Measurements from ENCODE around the gene CYTIP.

CYTIP gene

DNA sequence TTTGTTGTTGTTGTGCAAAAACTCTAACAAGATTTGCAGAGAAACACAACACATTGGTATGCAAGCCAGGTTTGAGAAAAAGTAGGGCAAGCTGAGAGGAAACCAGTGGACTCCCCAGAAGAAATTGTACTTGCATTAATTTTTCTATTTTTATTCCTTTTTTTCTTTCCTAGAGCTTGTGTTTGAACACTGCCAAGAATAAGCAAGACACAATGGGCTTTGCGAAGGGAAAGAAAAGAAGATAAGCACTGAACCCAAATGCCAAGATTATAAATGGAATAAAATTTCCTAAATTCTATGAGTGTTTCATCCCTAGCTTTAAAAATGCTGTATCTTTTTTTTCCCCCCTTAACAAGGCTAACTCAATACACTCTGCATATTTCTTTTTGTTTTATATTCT, 17.0 kb upstream of the CYTIP start:
- no peak for FAIRE-seq

DNA sequence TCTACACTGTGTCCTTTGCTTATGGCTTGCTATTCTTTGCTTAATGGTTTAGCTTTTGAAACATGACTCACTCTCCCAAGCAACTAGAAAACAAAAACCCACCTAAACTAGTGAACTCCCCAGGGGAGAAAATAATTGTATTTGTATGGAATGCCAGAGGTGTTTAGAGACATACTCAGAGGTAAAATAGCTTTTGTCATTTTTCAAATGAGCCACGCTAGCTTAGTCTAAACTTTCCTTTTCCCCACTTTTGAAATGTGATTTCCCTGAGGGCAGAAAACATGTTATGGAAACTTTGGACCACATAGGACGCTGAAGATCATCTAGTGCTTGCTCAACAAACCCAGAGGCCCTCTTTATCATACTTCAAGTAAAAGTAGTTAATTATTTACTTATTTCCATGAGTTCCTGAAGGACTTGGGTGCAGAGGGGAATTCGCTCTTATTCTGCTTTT, 16.5 kb upstream of the CYTIP start:
- no peak for FAIRE-seq

DNA sequence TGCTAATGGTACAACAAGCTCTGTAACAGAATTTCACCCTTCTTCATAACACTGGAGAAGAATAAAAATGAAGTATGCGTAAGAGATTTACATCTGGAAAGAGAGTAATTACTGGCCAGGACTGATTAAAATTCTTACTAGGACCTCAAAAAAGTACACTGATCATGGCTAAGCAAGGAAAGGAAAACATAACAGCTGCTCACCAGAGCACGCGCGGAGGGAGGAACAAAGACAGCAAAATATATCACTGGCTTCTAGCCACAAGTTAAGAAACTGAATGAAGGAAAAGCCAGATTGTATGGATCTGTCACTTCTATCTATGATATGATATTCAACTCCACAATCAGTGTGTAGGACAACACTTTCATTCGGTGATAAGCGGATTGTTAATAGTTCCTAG, 15.6 kb upstream of the CYTIP start:
- FAIRE-seq, result no peak

GRCh38 chr2:157447741-157448140, 3.9 kb upstream of the CYTIP start:
- FAIRE-seq, result no peak

DNA sequence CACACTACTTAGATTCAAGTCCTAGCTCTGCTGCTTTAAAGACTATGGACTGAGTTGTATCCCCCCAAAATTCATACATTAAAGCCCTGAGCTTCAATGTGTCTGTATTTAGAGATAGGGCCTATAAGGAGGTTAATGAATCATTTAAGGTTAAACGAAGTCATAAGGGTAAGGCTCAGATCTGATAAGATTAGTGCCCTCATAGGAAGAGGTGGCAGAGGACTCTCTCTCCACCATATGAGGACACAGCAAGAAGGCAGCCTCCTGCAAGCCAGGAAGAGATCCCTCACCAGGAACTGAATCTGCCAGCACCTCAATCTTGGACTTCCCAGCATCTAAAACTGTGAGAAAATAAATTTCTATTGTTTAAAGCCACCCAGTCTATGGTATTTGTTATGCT, 3.1 kb upstream of the CYTIP start:
- FAIRE-seq, result no peak

DNA sequence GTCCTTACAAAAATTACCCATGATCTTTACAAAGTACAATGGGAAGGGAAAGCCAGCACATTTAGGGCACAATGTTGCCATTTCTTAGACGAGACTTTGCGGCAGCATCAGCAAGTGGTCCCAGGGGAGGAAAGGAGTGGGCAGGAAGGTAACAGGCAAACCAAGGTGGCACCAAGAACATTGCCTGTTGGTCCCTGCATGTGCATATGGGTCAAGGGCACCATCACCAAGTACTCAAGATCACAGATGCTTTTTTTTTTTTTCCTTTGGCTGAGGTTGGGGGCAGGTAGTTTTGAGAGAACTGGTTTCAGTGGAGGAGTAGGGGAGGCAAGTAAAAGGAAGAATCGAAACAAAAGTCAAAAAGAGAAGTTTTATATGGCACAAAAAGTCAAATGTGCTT, 752 bp upstream of the CYTIP start:
- FAIRE-seq, result no peak

DNA sequence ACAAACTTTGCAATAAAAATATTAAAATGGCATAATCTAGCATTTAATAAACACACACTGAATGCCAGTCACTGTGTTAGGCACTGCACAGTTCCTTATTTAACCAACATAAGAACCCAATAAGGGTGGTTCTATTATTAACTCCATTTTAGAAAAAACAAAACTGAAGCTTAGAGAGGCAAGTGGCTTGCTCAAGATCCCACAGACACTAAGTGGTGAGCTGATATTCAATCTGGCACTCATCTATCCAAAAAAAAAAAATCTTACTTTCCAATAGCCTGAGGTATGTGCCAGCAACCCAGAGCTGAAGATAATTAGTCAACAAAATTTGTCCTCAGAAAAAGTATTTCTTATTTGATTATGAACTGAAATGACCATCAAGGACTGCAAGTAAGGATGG, 799 bp downstream of the CYTIP start:
- FAIRE-seq, result no peak

DNA sequence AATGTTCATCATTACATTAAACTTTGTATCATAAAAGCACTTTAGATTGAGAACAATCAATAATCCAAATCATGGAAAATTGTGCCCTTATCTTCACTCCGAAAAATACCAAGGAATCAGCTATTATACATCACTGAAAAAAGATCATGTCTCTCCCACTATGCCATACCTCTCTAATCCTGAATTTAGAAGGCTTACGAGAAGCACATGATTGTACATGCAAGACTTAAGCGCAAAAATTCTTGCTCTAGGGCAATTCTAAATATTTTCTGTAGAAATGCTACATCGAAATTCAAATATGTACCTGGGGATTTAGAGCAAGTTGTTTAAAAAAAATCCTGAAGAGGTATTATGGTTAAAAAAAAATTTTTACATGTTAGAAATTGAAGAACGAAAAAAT, 1.3 kb downstream of the CYTIP start:
- no peak for FAIRE-seq

DNA sequence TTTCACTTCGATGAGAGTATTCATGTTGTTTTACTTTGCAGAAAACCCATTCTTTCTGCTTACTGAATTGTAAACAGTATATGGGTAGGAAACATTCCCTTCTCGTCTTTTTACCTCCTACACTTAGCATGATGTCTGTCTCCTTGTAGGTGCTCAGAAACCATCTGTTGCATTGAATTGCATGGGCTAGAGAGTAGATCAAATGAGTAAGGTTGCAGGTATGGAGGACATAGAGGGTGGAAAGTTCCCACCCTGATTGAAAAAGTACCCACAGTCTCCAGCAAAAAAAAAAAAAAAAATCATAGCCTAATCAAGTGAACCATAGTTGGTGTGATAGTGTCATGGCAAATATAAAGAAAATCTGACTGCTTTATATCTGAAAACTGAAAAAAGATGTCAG, 1.7 kb downstream of the CYTIP start:
- FAIRE-seq, result no peak

DNA sequence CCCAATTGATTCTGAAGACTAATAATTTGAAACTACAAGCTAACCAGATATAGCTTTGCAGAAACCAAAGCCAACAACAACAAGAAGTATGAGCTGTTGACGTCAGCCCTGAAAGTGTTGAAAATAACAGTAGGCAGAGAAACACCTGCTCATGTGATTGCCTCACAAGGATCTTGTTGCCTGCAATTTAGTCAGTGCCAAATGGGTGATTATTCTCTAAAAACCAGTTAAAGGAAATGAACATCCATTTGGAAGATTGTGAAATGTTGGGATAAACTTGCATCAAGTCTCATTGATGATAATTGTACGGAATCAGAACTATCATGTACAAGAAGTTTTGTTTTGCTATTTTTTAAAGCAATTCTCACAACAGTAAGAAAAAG, 2.8 kb downstream of the CYTIP start:
- FAIRE-seq, result no peak

- FAIRE-seq, result no peak
These were observed 3.4 kb downstream of the CYTIP start for GRCh38 chr2:157440404-157441071.

DNA sequence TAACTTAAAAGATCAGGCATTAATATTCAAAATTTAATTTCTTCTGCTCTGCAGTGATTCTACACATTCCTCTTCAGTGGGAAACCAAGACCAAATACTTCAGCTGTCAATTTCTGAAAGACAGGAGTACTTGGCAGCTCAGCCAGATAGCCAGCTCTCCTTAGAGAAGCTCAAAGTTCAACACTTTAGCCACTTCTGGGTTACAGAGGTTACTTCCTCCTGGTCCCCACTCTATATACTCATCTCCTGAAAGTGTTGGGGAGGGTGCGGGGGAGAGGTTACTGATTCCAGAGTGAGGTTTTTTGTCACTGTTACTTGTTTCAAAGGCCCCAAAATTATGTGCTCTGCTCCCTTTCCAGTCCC, 4.1 kb downstream of the CYTIP start:
- no peak for FAIRE-seq

- FAIRE-seq, result no peak
These were observed 4.7 kb downstream of the CYTIP start for GRCh38 chr2:157438863-157439823.

DNA sequence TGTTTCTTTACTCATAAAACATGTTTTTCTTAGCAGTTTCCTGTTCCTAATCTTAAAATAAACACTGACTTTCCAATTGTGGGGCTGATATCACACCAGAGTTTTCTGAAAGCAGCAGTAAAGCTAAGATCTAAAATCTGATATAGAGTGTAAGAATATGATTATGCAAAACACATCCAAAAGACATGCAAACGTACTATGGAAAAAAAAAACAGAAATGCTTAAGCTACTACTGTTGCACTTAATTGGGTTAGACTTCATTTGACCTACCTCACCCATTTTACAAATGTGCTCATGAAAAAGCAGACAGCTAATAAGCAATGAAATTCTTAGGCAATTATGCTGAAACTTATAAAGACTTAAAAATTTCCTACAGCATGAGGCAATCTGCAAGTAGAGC, 10.5 kb downstream of the CYTIP start:
- no peak for FAIRE-seq

DNA sequence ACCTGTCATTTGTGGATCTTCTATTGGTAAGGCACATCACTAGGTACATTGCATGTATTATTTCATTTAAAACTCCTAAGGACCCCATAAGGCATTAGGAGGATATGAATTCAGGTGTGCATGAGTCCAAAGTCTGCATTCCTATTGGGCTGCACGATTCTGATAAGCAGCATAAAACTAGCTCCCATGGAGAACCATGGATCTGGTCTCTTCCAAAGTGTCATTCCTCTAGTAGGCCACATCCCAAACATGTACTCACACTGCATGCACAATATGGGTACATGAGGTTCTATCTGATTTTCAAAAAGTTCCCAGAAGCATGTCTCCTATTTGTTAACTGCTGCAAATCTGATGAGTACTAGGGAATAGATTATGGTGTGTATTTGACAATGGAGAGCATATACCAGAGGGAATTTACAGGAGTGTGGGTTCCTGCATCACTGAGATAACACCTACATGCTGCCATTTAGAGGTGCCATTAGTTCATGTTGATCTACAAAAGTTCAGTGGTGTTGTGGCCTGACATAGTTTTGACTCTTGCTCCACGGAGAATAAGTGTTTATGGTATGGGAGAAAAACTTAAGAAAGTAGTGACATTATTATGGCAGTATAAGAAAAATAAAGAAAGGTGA, 11.3 kb downstream of the CYTIP start:
- no peak for FAIRE-seq

DNA sequence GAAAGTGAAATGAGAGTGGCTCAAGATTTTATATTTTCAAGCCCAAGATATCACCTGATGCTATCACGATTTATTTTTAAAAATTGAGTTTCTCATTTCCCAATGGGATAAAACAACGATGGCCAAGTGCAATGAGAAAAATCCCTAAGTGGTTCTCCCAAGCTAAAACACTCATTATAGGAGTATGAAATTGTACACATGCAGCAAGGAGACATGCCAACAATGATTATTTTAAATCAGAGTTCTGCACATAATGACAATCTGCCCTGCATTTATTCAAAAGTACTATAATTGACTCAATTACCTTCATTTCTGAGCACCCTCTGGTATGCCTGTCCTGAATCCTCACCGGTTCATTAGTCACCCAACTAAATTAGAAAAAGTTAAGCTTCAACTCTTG, 12.7 kb downstream of the CYTIP start:
- no peak for FAIRE-seq

DNA sequence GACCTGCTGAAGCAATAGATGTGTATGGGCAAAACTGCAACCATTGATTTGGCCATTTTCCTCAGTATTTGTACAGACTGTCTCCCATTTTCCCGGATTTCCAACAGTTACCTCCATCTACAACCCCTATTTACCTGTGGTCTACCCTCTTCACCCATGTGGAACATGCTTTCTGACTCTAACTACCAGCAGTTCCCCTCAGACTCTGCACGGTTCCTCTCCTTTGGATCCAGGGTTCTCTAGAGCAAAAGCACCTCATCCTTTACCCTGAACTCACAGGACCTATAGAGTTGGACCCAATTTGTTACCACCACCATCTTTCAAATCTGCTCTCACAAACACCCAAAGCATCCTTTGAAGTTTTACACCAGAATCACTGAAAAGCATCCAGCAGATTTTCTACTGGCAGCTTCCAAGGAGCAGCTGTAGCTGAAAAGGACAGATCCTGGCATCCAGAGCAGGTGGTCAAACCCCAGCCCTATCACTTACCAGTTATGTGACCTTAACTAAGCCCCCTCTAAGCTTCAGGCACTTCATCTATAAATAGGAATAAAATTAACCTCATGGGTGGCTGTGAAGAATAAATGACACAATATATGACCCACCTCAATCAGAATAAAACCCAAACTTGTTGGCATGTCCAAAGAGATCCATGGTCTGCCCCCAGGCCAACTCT, 15.3 kb downstream of the CYTIP start:
- FAIRE-seq, result no peak

GRCh38 chr2:157427922-157428303, 16.0 kb downstream of the CYTIP start:
- no peak for FAIRE-seq

DNA sequence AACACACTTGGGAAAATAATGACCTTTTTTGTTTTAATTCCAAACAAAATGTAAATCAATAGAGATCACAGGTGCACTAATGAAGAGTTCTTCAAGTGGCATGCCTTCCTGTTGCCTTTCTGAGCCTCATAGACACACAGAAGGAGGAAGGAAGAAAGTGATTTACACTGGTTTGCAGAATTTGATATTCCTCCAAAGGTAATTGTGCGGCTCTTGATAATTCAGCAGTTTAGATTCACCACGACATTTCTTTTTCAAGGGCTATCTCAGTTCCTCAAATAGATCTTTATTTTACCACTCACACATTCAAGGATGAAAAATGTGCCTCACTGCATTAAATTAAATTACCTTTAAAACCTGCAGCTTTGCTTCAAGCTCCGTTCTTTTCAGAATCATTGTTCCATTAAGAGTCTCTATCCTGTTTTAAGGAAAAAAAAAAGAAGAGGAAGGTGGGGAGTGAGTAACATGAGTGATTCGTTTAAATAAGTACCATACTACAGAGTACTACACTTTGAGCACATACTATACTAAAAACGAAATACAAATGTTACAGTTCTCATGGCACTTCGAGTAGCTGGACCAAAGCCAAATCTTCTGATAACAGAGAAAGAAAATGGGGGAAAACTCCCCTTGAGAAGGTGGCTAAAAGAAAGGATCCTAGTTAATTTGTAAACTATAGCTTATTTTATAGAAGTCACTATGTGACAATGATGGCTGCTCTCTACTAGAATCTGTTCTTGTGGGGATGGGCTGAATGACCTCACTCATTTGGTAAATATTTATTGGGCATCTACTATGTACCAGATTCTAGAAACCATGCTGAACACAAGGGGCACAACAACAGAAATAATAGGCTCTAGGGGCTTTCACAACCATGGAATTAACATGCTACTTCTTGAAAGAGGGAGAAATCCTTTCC, 16.6 kb downstream of the CYTIP start:
- FAIRE-seq, result no peak

DNA sequence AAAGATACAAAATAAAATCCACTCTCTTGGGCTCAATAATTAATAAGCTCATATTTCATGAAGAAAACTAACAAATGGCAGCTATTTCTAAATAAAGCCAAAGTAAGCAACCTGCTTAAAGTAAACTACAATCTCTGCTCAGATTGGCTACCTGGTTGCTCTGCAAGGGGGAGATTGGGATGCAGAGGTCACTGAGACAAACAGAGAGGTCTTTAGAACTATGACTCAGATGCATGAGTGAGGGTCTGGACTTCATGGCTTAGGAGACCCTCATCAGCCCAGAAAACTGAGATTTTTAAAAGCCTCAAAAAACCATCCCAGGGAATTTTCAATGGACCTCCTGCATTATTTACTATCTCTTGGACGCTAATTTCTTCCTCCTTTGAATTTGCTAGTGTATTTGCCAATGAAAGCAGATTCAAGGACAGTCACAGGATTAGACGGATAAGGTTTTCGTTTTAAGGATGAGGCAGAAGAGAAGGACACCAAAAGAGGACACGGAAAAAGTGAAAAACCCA, 17.4 kb downstream of the CYTIP start:
- no peak for FAIRE-seq

DNA sequence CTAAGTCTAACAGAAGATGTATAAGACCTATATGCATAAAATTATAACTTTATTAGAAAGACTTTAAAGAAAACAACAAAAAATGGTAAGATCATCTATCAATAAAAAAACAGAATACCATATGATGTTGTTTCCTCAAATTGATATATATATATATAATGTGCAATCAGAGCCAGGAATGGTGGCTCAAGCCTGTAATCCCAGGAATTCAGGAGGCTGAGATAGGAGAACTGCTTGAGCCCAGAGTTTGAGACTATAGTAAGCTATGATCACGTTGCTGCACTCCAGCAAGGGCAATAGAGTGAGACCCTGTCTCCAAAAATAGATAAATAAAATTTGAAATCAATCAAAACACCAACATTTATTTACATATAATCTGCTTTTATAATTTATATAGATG, 19.5 kb downstream of the CYTIP start:
- FAIRE-seq, result no peak

- FAIRE-seq, result no peak
These were observed 21.9 kb downstream of the CYTIP start for GRCh38 chr2:157421964-157422363.

Measured in A204.1 (cell line).